Measurements from ENCODE around the gene TTC14. TPM values are rescaled to one million over a fixed set of nuclear protein-coding genes. Genes with fewer than 3 reads are reported as not detected.

Gene TTC14, protein sequence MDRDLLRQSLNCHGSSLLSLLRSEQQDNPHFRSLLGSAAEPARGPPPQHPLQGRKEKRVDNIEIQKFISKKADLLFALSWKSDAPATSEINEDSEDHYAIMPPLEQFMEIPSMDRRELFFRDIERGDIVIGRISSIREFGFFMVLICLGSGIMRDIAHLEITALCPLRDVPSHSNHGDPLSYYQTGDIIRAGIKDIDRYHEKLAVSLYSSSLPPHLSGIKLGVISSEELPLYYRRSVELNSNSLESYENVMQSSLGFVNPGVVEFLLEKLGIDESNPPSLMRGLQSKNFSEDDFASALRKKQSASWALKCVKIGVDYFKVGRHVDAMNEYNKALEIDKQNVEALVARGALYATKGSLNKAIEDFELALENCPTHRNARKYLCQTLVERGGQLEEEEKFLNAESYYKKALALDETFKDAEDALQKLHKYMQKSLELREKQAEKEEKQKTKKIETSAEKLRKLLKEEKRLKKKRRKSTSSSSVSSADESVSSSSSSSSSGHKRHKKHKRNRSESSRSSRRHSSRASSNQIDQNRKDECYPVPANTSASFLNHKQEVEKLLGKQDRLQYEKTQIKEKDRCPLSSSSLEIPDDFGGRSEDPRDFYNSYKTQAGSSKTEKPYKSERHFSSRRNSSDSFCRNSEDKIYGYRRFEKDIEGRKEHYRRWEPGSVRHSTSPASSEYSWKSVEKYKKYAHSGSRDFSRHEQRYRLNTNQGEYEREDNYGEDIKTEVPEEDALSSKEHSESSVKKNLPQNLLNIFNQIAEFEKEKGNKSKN
- 33.6 and 34.8 TPM in 2 replicates for total RNA-seq
- polyA plus RNA-seq = 7.9 and 14.5 TPM in 2 replicates
- 5.4 and 8.0 TPM in 2 replicates for polyA plus RNA-seq (2011; cell fraction: cytosol; rRNA removed)
- 65.7 and 89.3 TPM in 2 replicates for polyA plus RNA-seq (2011; cell fraction: nucleus; rRNA removed)
- polyA plus RNA-seq (2012) = 14.9 and 18.3 TPM in 2 replicates
- 39.9 and 42.7 TPM in 2 replicates for polyA minus RNA-seq
- polyA minus RNA-seq (2011; cell fraction: cytosol; rRNA and poly(A)+ RNA removed) = 3.6 TPM
- polyA minus RNA-seq (2011; cell fraction: nucleus; rRNA and poly(A)+ RNA removed) = 140 and 154 TPM in 2 replicates
- Bru-seq, nascent RNA = percentile 94 among the genes with signal in this experiment
- percentile 88 among the genes with signal in this experiment for BruChase-seq, experiment 1, labeled RNA remaining after a 6-hour chase
- BruChase-seq, experiment 2, labeled RNA remaining after a 2-hour chase = percentile 98 among the genes with signal in this experiment
- long read RNA-seq, full-length matches to known transcripts = 20 of 38 reads
- long read RNA-seq, partial matches to known transcripts = 5 of 38 reads
- long read RNA-seq, other reads (novel, unspliced or antisense) = 13 of 38 reads

- Histone ChIP-seq H3K27me3 (ENCODE audit: control insufficient read depth in 2 of 2, insufficient read depth in 2 of 2, low read length in 2 of 2) (peaks cover 2 to 4% of the 10 kb centered on the region in 2 experiments), H3K4me3 (replicated peaks in 1 of 3; ENCODE audit: insufficient read depth in 1 of 3, low read depth in 1 of 3, low read length in 3 of 3) (peak within 1 kb of the TSS; percentile 59 to 92 (median 88)), H3K79me2 (ENCODE audit: control insufficient read depth, insufficient read depth, low read length) (peaks cover 19% of the 10 kb centered on the region), H3K9me3 (replicated peaks; ENCODE audit: control insufficient read depth, insufficient read depth, low read length) (no peaks in the 10 kb centered on the region), H3K36me3 (ENCODE audit: control insufficient read depth in 2 of 2, extremely low read depth in 1 of 2, insufficient read depth in 2 of 2, low read length in 2 of 2) (peaks cover 2 to 27% of the 10 kb centered on the region in 2 experiments), H3K4me1 (ENCODE audit: control insufficient read depth, extremely low read depth, insufficient read depth, low read length) (peaks cover 8% of the 10 kb centered on the region), H3K9ac (replicated peaks; ENCODE audit: extremely low read depth, insufficient read depth, low read length) (peak within 1 kb of the TSS; percentile 83), H3K4me2 (ENCODE audit: insufficient read depth, low read length) (peak within 1 kb of the TSS; percentile 92), H4K20me1 (replicated peaks; ENCODE audit: control insufficient read depth, extremely low read depth, insufficient read depth, low read length) (no peaks in the 10 kb centered on the region), H3K9me1 (replicated peaks; ENCODE audit: control insufficient read depth, extremely low read depth, insufficient read depth, low read length) (no peaks in the 10 kb centered on the region), H2AFZ (ENCODE audit: low read depth, low read length) (peak within 1 kb of the TSS; percentile 76), H3K27ac (ENCODE audit: insufficient read depth, low read depth, low read length) (peak within 1 kb of the TSS; percentile 34)
- POLR2A ChIA-PET = interaction anchor here (0.9 kb wide), 1 partner anchor 311 kb away, joined by 5 read pairs; the partner anchor contains the start of gene FXR1
- intact Hi-C loops (cut with micrococcal nuclease) (loop anchor here (1.0 to 10.0 kb wide), 8 partner anchors 77 to 997 kb away; partner anchors contain the start of genes CCDC39, DNAJC19, FXR1 and MRPL47), dilution Hi-C loops (cut with MboI; ENCODE audit: extremely low pct_ligation_motif_present, low sequenced_read_pairs) (no loop called here)
- BruUV-seq (replicated peaks) = TSS peak; percentile 97
- FAIRE-seq (peak; percentile 91), DNase-seq (ENCODE audit: low read depth, low spot score) (peak; percentile 94)
- CTCF ChIA-PET = interaction anchor here (0.6 to 2.7 kb wide), 10 partner anchors 10 to 952 kb away, joined by 3 to 21 read pairs (median 3); partner anchors contain the start of gene FXR1
- TF ChIP-seq CTCF (IDR thresholded peaks at IDR 0.05; ENCODE audit: extremely low read depth in 1 of 2, insufficient read depth in 1 of 2, low read depth in 1 of 2, low read length in 2 of 2) (peak in 1 of 2 donors; percentile 13), POLR2A (IDR thresholded peaks at IDR 0.05; ENCODE audit: low read depth, low read length) (peak; percentile 90), POLR2AphosphoS5 (IDR thresholded peaks at IDR 0.05; ENCODE audit: insufficient read depth, low read depth, low read length) (peak; percentile 86), MAX (IDR thresholded peaks at IDR 0.05; ENCODE audit: insufficient read depth, insufficient read length) (peak; percentile 4), MYC (IDR thresholded peaks at IDR 0.05; ENCODE audit: low read depth, low read length) (no peak), FOS (IDR thresholded peaks at IDR 0.05; ENCODE audit: borderline replicate concordance, insufficient read depth, low read length) (no peak)
These were observed at the start of gene TTC14 for GRCh38 chr3:180601688-180602666. Gene TTC14, plus strand, starts transcription at chr3:180602163. Its CDS starts 99 bp downstream, at chr3:180602262.
